Activated CD4-positive, CD25-positive, alpha-beta regulatory T cell treated with anti-CD3 and anti-CD28 coated beads, Interleukin-2, amount 50 U/mL, for 24 hours (primary cell): ENCODE data around the gene RHBDD2.
"Not testable (repeated sequence)": the region's sequence is repeated elsewhere in the genome, so short reads cannot be mapped to it uniquely, and the experiment has no call there.

ENCODE experiments used
- ATAC-seq, 2 donors: fragments of 150-1000 bp; cut with Tn5 transposase; one replicate each; pipeline ENCODE4 v1.10.0; 2021; ENCODE audit warnings: mild to moderate bottlenecking in 1 of 2, moderate library complexity in 1 of 2

RHBDD2 gene

DNA sequence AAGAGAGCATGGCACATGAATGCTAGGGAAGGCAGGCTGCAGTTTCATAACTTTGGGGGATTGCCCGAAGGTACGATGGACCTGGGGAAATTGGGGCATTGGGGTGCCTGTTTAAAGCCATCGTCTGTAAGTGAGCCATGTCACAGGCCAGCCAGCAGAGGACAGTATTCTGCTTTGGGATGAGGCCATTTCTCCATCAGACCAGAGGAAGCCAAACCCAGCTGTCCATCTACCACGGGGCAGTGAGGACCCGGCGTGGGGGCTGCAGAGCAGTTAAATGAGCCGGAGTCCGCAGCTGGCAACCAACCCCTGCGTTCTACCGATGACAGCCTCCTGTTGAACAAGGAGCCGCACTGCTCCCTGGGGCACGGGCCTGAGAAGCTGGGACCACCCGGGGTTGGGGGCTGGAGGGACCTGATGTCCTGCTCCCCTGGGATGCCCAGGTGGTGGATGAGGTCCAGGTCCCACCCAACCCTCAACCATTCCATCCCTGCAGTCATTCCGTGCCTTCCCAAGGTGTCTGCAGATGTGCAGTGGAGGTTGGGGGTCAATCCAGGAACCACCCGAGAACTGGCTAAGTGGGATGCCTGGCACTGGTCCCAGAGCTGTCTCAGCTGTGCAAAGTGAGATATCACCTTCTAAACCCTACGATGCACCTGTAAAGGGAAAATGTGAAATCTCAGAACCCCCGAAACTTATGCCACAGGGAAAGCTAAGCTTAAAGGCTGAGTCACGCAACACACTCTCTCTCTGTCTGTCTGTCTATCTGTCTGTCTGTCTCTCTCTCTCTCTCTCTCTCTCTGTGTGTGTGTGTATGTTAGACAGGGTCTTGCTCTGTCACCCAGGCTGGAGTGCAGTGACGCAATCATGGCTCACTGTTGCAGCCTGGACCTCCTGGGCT is 12.1 kb upstream of the RHBDD2 start:
- peak; percentile 39 to 49 for ATAC-seq

- ATAC-seq, result no peak
Observed at GRCh38 chr7:75867390-75867717, 11.5 kb upstream of the RHBDD2 start.

DNA sequence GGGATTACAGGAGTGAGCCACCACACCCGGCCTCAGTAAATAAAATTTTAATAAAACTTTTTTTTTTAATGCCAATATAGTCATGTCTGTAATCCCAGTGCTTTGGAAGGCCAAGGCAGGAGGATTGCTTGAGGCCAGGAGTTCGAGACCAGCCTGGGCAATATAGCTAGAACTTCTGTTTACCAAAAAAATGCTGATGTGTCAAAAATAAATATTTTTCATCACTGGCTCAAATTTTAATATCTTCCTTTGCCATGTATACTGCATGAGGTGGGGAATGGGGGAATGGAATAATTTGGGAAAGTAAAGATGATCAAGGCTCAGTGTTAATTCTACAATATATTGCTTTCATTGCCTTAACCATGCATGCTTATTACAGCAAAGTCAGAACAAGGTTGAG is 10.7 kb upstream of the RHBDD2 start:
- ATAC-seq, result no peak

GRCh38 chr7:75869776-75870379 is 9.0 kb upstream of the RHBDD2 start:
- peak; percentile 66 to 68 for ATAC-seq

DNA sequence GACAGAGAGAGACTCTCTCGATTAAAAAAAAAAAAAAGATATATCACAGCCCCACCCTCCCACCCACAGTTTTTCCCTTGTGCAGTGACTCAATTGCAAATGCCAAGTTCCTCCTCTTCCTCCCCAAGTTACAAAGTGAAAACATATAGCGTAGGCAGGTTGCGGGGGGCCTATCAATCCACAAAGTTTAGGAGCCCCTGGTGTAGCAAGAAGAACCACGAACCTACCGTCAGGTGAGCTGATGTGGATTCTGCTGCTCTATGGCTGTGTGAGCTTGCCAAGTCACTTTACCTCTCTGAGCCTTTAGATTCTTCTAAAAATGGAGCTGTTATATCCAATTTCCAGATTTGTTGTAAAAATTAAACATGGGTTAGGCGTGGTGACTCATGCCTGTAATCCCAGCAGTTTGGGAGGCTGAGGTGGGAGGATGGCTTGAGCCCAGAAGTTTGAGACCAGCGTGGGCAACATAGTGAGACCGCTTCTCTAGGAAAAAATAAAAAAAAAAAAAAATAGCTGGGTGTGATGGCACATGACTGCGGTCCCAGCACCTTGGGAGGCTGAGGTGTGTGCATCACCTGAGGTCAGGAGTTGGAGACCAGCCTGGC is 8.2 kb upstream of the RHBDD2 start:
- peak; percentile 25 to 66 for ATAC-seq

DNA sequence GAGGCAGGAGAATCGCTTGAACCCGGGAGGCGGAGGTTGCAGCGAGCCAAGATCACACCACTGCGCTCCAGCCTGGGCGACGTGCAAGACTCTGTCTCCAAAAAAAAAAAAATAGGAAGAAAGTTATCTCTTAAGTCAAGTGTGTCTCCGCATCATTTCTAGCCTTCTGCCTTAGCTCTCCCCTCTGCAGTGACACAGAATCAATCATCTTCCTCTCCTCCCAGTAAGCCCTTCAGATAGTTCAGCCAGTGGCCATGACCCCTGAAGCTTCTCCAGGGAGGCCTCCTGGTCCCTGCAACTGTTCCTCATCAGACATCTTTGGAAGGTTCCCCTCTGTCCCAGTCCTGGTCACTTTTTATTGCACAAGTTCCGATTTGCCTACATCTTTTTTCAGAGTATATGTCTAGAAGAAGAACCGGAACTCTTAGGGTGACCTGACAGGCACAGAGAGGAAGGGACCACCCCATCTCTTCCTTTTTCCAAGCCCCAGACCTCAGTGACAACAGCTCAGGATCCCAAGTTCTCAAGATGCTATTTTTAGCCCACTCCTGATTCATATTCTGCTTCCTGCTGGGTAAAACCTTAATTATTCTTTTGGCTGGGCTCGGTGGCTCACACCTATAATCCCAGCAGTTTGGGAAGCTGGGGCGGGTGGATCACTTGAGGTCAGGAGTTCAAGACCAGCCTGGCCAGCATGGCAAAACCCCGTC is 6.6 kb upstream of the RHBDD2 start:
- ATAC-seq, result no peak

DNA sequence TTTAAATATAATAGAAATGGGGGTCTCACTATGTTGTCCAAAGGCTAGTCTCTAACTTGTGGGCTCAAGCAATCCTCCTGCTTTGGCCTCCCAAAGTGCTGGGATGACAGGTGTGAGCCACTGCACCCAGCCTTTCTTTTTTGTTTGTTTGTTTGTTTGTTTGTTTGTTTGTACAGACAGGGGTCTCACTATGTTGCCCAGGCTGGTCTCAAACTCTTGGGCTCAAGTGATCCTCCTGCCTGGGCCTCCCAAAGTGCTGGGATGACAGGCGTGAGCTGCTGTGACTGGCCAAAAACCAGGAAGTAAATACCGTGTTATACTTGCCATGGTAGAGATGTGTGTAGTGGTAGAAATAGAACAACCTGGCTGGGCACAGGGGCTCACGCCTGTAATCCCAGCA is 4.7 kb upstream of the RHBDD2 start:
- not testable (repeated sequence) for ATAC-seq

- ATAC-seq, result no peak
Observed at GRCh38 chr7:75875113-75876080, 3.4 kb upstream of the RHBDD2 start.

DNA sequence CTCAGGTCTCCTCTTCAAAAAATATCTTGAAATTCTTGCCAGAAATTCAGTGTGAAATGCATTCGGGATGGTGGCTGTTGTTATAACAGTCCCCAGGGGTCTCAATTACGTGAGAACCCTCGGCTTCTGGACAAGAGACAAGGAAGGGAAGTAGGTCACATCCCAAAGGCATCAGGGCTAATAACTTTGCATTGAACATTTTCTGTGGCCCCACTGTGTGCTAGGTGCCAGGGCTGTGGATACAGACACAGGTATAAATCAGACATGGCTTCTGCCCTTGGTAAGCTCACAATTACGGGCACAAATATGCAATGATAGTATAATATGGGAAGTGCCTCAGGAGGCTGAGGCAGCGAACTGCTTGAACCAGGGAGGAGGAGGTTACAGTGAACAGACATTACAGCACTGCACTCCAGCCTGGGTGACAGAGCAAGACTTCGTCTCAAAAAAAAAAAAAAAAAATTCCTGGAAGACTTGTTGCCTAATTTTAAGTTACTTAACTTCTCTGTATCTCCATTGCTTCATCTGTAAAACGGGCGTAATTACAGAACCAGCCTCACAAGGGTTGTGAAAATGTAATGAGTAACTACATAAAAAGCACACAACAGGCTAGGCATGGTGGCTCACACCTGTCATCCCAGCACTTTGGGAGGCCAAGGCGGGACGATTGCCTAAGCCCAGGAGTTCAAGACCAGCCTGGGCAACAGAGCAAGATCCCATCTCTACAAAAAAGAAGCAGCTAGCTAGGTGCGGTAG is 2.5 kb upstream of the RHBDD2 start:
- ATAC-seq, result no peak

DNA sequence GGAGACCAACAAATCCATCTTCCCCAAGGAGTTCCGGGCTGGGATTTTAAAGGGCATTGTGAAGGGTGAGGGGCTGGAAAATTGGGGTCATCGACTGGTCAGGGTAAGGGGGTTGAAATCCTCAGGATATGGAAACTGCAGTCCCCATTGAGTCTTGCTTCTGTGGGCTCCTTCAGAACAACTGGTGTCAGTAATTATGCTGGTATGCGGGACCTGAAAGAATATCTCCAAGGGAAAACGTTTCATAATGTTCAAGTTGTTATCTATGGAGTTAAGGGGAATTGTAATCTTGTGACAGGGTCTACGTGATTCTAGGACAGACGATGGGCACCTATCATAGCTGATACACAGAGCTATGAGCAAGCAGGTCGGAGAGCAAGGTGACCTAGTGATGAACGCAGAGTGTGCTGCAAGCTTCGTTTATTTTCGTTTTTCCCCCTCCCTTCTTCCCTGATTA is 494 bp upstream of the RHBDD2 start:
- peak; percentile 62 to 64 for ATAC-seq

DNA sequence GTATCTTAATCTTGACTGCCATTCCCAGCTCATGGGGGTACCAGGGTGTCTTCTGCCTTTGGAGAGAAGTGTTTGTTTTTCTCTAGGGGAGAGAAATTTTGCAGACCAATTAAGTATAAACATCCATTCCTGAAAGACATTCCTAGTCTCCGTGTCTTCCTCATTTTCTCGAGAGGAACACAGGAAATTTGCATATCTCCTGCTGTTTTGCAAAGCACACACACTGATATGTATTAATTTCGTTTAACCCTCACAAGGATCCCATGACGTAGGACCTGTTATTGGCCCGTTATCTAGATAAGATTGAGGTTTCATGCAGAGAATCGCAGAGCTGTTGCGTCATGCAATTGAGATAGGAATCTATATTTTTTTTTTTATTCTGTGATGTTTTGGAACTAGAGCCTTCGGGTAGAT is 944 bp downstream of the RHBDD2 start:
- peak; percentile 42 to 48 for ATAC-seq

GRCh38 chr7:75880242-75880641 is 1.4 kb downstream of the RHBDD2 start:
- ATAC-seq, result no peak

- ATAC-seq, result no peak
Observed at GRCh38 chr7:75881436-75882095, 2.7 kb downstream of the RHBDD2 start.

DNA sequence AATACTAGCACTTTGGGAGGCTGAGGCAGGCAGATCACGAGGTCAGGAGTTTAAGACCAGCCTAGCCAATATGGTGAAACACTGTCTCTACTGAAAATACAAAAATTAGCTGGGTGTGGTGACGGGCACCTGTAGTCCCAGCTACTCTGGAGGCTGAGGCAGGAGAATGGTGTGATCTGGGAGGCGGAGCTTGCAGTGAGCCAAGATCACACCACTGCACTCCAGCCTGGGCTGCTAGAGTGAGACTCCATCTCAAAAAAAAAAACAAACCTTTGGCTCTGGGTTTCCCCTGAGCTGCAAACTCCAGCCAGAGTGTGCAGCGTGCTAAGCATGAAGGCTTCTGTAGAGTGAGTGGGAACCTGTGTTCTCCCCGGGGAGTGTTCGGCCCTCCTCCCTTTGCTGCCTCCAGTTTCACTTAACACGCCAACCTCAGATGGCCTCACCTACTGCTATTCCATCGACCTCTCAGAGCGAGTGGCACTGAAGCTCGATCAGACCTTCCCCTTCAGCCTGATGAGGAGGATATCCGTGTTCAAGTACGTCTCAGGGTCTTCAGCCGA is 4.5 kb downstream of the RHBDD2 start:
- ATAC-seq, result not testable (repeated sequence)

GRCh38 chr7:75884476-75884875 is 5.6 kb downstream of the RHBDD2 start:
- ATAC-seq, result no peak

GRCh38 chr7:75885036-75885435 is 6.2 kb downstream of the RHBDD2 start:
- no peak for ATAC-seq

- ATAC-seq, result no peak
Observed at GRCh38 chr7:75887669-75888369, 9.0 kb downstream of the RHBDD2 start.

DNA sequence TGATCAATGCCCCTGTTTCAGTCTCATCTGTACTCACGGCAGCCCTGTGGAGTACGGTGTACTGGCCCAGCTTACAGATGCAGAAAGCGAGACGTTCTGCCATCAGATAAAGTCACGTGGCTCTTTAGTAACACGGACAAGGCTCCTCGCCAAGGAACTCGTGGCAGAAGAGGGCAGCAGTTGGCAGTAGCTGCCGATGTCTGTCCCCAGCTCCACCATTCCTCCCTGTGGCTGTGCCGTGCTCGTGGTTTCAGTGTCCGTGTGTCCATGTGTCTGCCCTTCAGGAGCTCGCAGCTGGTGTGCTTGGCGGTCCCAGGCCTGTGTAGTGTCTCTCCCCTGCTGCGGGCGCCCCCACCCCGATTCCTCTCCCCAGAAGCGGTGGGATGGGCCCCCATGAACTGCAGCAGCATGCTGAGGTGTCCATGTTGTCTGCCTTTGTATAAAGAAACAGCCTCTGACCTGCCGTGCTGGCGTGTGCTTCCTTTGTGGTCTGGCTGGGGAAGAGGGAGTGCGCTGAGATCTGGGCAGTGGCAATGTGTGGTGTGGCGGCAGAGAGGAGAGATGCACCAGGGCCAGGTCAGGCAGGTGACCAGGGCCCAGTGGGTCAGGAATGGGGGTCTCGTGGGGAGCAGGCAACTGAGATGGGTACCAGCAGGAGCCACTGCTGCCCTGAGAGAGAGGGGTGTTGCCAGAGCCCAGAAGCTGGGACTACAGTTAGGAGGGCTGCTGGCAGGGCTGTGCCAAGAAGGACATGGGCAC is 9.8 kb downstream of the RHBDD2 start:
- no peak for ATAC-seq
